ENCODE measurements around the gene EXOC4. TPM values are rescaled to one million over a fixed set of nuclear protein-coding genes. Genes with fewer than 3 reads are reported as not detected.

Gene EXOC4
- total and polyA plus RNA-seq, 2 experiments from 2014 or later, result 23.9 to 51.7 TPM

- no peak for DNase-seq
- WGBS, 2 experiments (ENCODE audit: low coverage in 1 of 2, low lambda C conversion rate in 2 of 2, missing lambda C conversion rate in 2 of 2), result 97 to 100% methylated on average over 1 to 5 of the region's 5 CpGs
- H3K9me2 ChIP-seq (ENCODE audit: insufficient read depth), result no peaks in the 10 kb centered on the region
- peaks cover 6% of the 10 kb centered on the region; the same call in 1 of the 2 replicates for H3K4me1 ChIP-seq (ENCODE audit: insufficient read depth)
- 0 out of 2 replicates have a peak, but pooled peaks cover 9% of the 10 kb centered on the region for H3F3A ChIP-seq (ENCODE audit: insufficient read depth)
- no peaks in the 10 kb centered on the region for H3K79me2 ChIP-seq (ENCODE audit: insufficient read depth)
- TF ChIP-seq EZH2phosphoT487 (IDR thresholded peaks at IDR 0.05; ENCODE audit: insufficient read depth, low read depth), result no peak
- no peak for TF ChIP-seq EZH2 (IDR thresholded peaks at IDR 0.05; ENCODE audit: insufficient read depth, poor library complexity, severe bottlenecking)
- in situ Hi-C loops (cut with MboI), result no loop called here
- H3K9ac ChIP-seq, result no peak overlapping the region
- H3K27ac ChIP-seq, result no peak overlapping the region
- H2AFZ ChIP-seq, result no peak overlapping the region
- no peaks in the 10 kb centered on the region for H3K9me3 ChIP-seq (ENCODE audit: low read depth)
- H3K4me3 ChIP-seq, result no peak overlapping the region
- no peaks in the 10 kb centered on the region for H4K20me1 ChIP-seq (ENCODE audit: insufficient read depth)
- H3K27me3 ChIP-seq (replicated peaks; ENCODE audit: insufficient read depth), result no peaks in the 10 kb centered on the region
- no peaks in the 10 kb centered on the region for H3K36me3 ChIP-seq (ENCODE audit: low read depth)
- no peak overlapping the region for H3K4me2 ChIP-seq (ENCODE audit: unreplicated experiment)
These were observed 632.3 kb downstream of the EXOC4 start for GRCh38 chr7:133885213-133885612.

DNA sequence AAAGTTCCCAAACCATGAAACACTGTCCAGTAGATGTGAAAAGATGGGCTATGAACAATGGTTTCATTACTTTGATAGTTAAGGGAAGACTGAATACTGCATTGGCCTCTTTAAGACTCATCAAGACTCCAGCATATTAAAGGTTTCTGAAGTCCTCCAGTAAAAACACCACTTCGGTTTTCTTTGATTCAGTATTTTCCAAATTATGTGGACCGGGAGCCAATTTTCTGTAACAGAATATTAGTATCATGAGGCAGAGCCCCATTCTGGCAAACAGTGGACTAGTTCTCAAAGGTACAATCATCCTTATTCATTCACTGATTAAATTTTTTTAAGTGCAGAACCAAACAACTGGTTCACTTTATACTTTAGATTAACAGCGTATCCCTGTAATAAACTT lies 633.2 kb downstream of the EXOC4 start:
- no peak overlapping the region for H3K27ac ChIP-seq
- WGBS, 2 experiments (ENCODE audit: low coverage in 1 of 2, low lambda C conversion rate in 2 of 2, missing lambda C conversion rate in 2 of 2), result 77 to 89% methylated on average over 3 of the region's 3 CpGs
- no peak overlapping the region for H3K4me2 ChIP-seq (ENCODE audit: unreplicated experiment)
- in situ Hi-C loops (cut with MboI), result no loop called here
- peaks cover 6% of the 10 kb centered on the region; the same call in 1 of the 2 replicates for H3K4me1 ChIP-seq (ENCODE audit: insufficient read depth)
- no peaks in the 10 kb centered on the region for H3K79me2 ChIP-seq (ENCODE audit: insufficient read depth)
- no peaks in the 10 kb centered on the region for H3K27me3 ChIP-seq (replicated peaks; ENCODE audit: insufficient read depth)
- H3K4me3 ChIP-seq, result no peak overlapping the region
- no peak for TF ChIP-seq EZH2 (IDR thresholded peaks at IDR 0.05; ENCODE audit: insufficient read depth, poor library complexity, severe bottlenecking)
- no peak for TF ChIP-seq EZH2phosphoT487 (IDR thresholded peaks at IDR 0.05; ENCODE audit: insufficient read depth, low read depth)
- no peak overlapping the region for H3K9ac ChIP-seq
- no peaks in the 10 kb centered on the region for H3K9me3 ChIP-seq (ENCODE audit: low read depth)
- no peaks in the 10 kb centered on the region for H3K9me2 ChIP-seq (ENCODE audit: insufficient read depth)
- H3K36me3 ChIP-seq (ENCODE audit: low read depth), result no peaks in the 10 kb centered on the region
- DNase-seq, result no peak
- no peaks in the 10 kb centered on the region for H4K20me1 ChIP-seq (ENCODE audit: insufficient read depth)
- 0 out of 2 replicates have a peak, but pooled peaks cover 9% of the 10 kb centered on the region for H3F3A ChIP-seq (ENCODE audit: insufficient read depth)
- no peak overlapping the region for H2AFZ ChIP-seq

DNA sequence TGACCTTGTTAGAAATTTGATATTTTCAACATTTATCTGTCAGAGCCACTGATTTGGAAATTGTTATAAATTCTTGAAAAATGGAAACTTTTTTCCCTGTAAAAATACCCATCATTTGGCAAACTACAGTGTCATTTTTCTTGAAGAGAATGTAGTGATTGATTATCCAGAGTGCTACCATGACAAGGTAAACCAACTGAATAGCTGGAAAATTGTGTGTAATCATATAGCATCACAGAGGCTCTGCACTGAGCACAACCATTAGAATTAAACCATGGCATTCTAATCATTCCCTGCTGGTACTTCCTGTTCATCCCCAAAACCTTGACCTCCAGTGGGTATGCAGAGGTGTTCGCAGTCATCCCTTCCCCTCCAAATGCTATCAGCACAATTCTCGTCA lies 633.9 kb downstream of the EXOC4 start:
- no peak for DNase-seq
- no peak overlapping the region for H3K4me2 ChIP-seq (ENCODE audit: unreplicated experiment)
- H4K20me1 ChIP-seq (ENCODE audit: insufficient read depth), result no peaks in the 10 kb centered on the region
- no peak overlapping the region for H3K27ac ChIP-seq
- H2AFZ ChIP-seq, result no peak overlapping the region
- H3K9me2 ChIP-seq (ENCODE audit: insufficient read depth), result no peaks in the 10 kb centered on the region
- H3K4me1 ChIP-seq (ENCODE audit: insufficient read depth), result peaks cover 6% of the 10 kb centered on the region; the same call in 1 of the 2 replicates
- 98% methylated on average over 2 of the region's 2 CpGs for WGBS, 2 experiments (ENCODE audit: low coverage in 1 of 2, low lambda C conversion rate in 2 of 2, missing lambda C conversion rate in 2 of 2)
- in situ Hi-C loops (cut with MboI), result no loop called here
- H3K9me3 ChIP-seq (ENCODE audit: low read depth), result no peaks in the 10 kb centered on the region
- no peaks in the 10 kb centered on the region for H3K27me3 ChIP-seq (replicated peaks; ENCODE audit: insufficient read depth)
- 0 out of 2 replicates have a peak, but pooled peaks cover 9% of the 10 kb centered on the region for H3F3A ChIP-seq (ENCODE audit: insufficient read depth)
- H3K4me3 ChIP-seq, result no peak overlapping the region
- no peak for TF ChIP-seq EZH2 (IDR thresholded peaks at IDR 0.05; ENCODE audit: insufficient read depth, poor library complexity, severe bottlenecking)
- TF ChIP-seq EZH2phosphoT487 (IDR thresholded peaks at IDR 0.05; ENCODE audit: insufficient read depth, low read depth), result no peak
- H3K36me3 ChIP-seq (ENCODE audit: low read depth), result no peaks in the 10 kb centered on the region
- H3K9ac ChIP-seq, result no peak overlapping the region
- H3K79me2 ChIP-seq (ENCODE audit: insufficient read depth), result no peaks in the 10 kb centered on the region

- WGBS, 2 experiments (ENCODE audit: low coverage in 1 of 2, low lambda C conversion rate in 2 of 2, missing lambda C conversion rate in 2 of 2), result 72 to 79% methylated on average over 2 of the region's 2 CpGs
- H3K9me2 ChIP-seq (ENCODE audit: insufficient read depth), result no peaks in the 10 kb centered on the region
These were observed 634.6 kb downstream of the EXOC4 start for GRCh38 chr7:133887459-133887858.

More at GRCh38 chr7:133887459-133887858, 634.6 kb downstream of the EXOC4 start:
- Histone ChIP-seq H3K27ac (no peak overlapping the region), H3K9ac (no peak overlapping the region), H3K79me2 (ENCODE audit: insufficient read depth) (no peaks in the 10 kb centered on the region), H4K20me1 (ENCODE audit: insufficient read depth) (no peaks in the 10 kb centered on the region), H3K4me2 (ENCODE audit: unreplicated experiment) (no peak overlapping the region), H2AFZ (no peak overlapping the region), H3K4me3 (no peak overlapping the region), H3K36me3 (ENCODE audit: low read depth) (no peaks in the 10 kb centered on the region), H3F3A (ENCODE audit: insufficient read depth) (0 out of 2 replicates have a peak, but pooled peaks cover 9% of the 10 kb centered on the region), H3K9me3 (ENCODE audit: low read depth) (no peaks in the 10 kb centered on the region), H3K27me3 (replicated peaks; ENCODE audit: insufficient read depth) (no peaks in the 10 kb centered on the region), H3K4me1 (ENCODE audit: insufficient read depth) (peaks cover 6% of the 10 kb centered on the region; the same call in 1 of the 2 replicates)
- peak; percentile 17 for DNase-seq
- in situ Hi-C loops (cut with MboI), result no loop called here
- TF ChIP-seq EZH2 (IDR thresholded peaks at IDR 0.05; ENCODE audit: insufficient read depth, poor library complexity, severe bottlenecking) (no peak), EZH2phosphoT487 (IDR thresholded peaks at IDR 0.05; ENCODE audit: insufficient read depth, low read depth) (no peak)
